ENCODE results near the gene ZFAND3.

DNA sequence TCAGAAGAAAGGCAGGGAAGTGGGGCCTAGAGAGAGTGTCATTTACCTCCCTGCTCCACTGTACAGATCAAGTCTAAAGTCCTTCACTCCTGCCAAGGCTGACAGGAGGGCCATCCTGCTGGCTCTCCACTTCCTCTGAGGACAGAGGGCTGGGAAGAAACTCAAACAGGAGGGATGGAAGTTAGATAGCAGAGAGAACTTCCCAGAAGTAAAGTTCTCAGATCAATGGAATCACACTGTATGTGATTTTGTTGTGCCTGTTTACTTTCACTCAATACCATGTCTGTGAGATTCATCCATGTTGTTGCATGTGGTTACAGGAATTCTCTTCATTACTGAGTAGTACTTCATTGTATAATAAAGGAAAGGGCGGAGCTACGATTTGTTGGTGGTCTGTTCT is 32.3 kb upstream of the ZFAND3 start:
- no peak for TF ChIP-seq POLR2AphosphoS5 (IDR thresholded peaks at IDR 0.05; ENCODE audit: insufficient read depth, low read depth, low read length)
- TF ChIP-seq, protein P1, sequence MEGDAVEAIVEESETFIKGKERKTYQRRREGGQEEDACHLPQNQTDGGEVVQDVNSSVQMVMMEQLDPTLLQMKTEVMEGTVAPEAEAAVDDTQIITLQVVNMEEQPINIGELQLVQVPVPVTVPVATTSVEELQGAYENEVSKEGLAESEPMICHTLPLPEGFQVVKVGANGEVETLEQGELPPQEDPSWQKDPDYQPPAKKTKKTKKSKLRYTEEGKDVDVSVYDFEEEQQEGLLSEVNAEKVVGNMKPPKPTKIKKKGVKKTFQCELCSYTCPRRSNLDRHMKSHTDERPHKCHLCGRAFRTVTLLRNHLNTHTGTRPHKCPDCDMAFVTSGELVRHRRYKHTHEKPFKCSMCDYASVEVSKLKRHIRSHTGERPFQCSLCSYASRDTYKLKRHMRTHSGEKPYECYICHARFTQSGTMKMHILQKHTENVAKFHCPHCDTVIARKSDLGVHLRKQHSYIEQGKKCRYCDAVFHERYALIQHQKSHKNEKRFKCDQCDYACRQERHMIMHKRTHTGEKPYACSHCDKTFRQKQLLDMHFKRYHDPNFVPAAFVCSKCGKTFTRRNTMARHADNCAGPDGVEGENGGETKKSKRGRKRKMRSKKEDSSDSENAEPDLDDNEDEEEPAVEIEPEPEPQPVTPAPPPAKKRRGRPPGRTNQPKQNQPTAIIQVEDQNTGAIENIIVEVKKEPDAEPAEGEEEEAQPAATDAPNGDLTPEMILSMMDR (IDR thresholded peaks at IDR 0.05; ENCODE audit: extremely low read depth in 1 of 2, insufficient read depth in 1 of 2, low read depth in 1 of 2, low read length in 2 of 2): no peak
- no peak for TF ChIP-seq EZH2 (IDR thresholded peaks at IDR 0.05; ENCODE audit: borderline replicate concordance, low read depth, low read length, severe bottlenecking)
- TF ChIP-seq POLR2A (IDR thresholded peaks at IDR 0.05; ENCODE audit: low read depth, low read length): no peak
- no peak for TF ChIP-seq JUN (IDR thresholded peaks at IDR 0.05; ENCODE audit: borderline replicate concordance, insufficient read depth, insufficient read length, low read depth)
- no peak for TF ChIP-seq MAX (IDR thresholded peaks at IDR 0.05; ENCODE audit: insufficient read depth, insufficient read length)
- TF ChIP-seq MYC (IDR thresholded peaks at IDR 0.05; ENCODE audit: low read depth, low read length): no peak
